Kidney (tissue), 14 donors: ENCODE measurements around the gene MYEOV. TPM values are rescaled to one million over a fixed set of nuclear protein-coding genes. Genes with fewer than 3 reads are reported as not detected.

Experiments
- DNase-seq, 5 donors: peaks; one replicate each; pipeline ENCODE4 v3.0.0-alpha.2; 2013 to 2020
- FAIRE-seq: peaks from 2 replicates; lab custom pipeline; 2012; peaks lifted over from hg19 to GRCh38; lab: Jason Lieb, UNC
- H3K27ac ChIP-seq, 2 donors: one replicate each; pipeline ENCODE4 v1.7.0; 2013; ENCODE audit warnings: low read depth in 2 of 2, low read length in 2 of 2, inconsistent platforms in 1 of 2
- H3K27me3 ChIP-seq: one replicate; pipeline ENCODE4 v1.7.1; 2013; ENCODE audit warnings: low read length, inconsistent platforms; ENCODE audit not compliant: control insufficient read depth, insufficient read depth
- H3K36me3 ChIP-seq, 3 donors: one replicate each; pipeline versions ENCODE4 v1.7.0 to v1.7.1; 2013; ENCODE audit warnings: low read length in 3 of 3, control low read depth in 1 of 3, inconsistent platforms in 1 of 3; ENCODE audit not compliant: insufficient read depth in 3 of 3, control insufficient read depth in 2 of 3
- H3K4me1 ChIP-seq, 3 donors: one replicate each; pipeline versions ENCODE4 v1.7.0 to v1.7.1; 2013; ENCODE audit warnings: low read length in 3 of 3, inconsistent platforms in 1 of 3, low read depth in 1 of 3; ENCODE audit not compliant: control insufficient read depth in 2 of 3, insufficient read depth in 2 of 3
- H3K4me3 ChIP-seq, 3 donors: one replicate each; pipeline versions ENCODE4 v1.7.0 to v1.8.1; 2013; ENCODE audit warnings: low read length in 3 of 3, control low read depth in 1 of 3, inconsistent platforms in 1 of 3
- H3K9ac ChIP-seq, 3 donors: one replicate each; pipeline versions ENCODE4 v1.7.0 to v1.7.1; 2013; ENCODE audit warnings: low read length in 3 of 3, control low read depth in 1 of 3, inconsistent platforms in 1 of 3
- H3K9me3 ChIP-seq, 3 donors: one replicate each; pipeline versions ENCODE4 v1.7.0 to v1.7.1; 2013; ENCODE audit warnings: low read length in 3 of 3, control low read depth in 1 of 3, inconsistent platforms in 1 of 3; ENCODE audit not compliant: control insufficient read depth in 2 of 3, insufficient read depth in 1 of 3
- CTCF ChIP-seq: IDR thresholded peaks from 3 replicates; pipeline ENCODE4 v1.5.1; 2012; ENCODE audit warnings: mild to moderate bottlenecking, moderate library complexity, borderline replicate concordance; ENCODE audit not compliant: insufficient read depth; ENCODE audit errors: extremely low read depth
- intact Hi-C: fragments of 100-400 bp; cut with DNase I; formaldehyde crosslinking; loops from one replicate; pipeline ENCODE4 v1.11.1; 2022
- polyA plus RNA-seq: library from polyadenylated mRNA; stranded (reverse); fragments of 350-450 nt; fragmentation: Illumina TruSeq; extraction: RNeasy Lipid Tissue Mini Kit (QIAGEN cat#74804); gene quantifications from one replicate; pipeline ENCODE4 v1.2.3, GENCODE V29; 2014; ENCODE audit warnings: low read depth, low replicate concordance; ENCODE audit not compliant: insufficient read depth
- total RNA-seq: library from RNA; stranded (reverse); fragmentation: NEBNext Ultra II Directional; extraction: Animal tissue kit (Norgen Biotek cat#: 25700); gene quantifications from one replicate; pipeline ENCODE4 v1.2.1, GENCODE V29; 2021
- donor health status: control.
- donor health status: control.
- donor health status: control.
- donor health status: control.
- donor health status: control.
- donor health status: DM: yes; HTN: yes; CAD: no.
- donor health status: Normal renal cell carcinoma (clear cell type).

Gene MYEOV
- total and polyA plus RNA-seq, 2 donors from 2014 or later, result 2.6 TPM; not detected in 1

- DNase-seq (no peak), FAIRE-seq (no peak)
- intact Hi-C loops, result no loop called here
- Histone ChIP-seq H3K36me3 (no peaks in the 10 kb centered on the region), H3K4me3 (no peak overlapping the region), H3K9me3 (no peaks in the 10 kb centered on the region), H3K27me3 (no peaks in the 10 kb centered on the region), H3K27ac (no peak overlapping the region), H3K9ac (no peak overlapping the region), H3K4me1 (peaks cover 0 to 4% (median 4%) of the 10 kb centered on the region in 3 donors)
- no peak for TF ChIP-seq CTCF
These were observed 15.8 kb downstream of the MYEOV start for GRCh38 chr11:69309631-69310280.

- Histone ChIP-seq H3K9me3 (no peaks in the 10 kb centered on the region), H3K9ac (no peak overlapping the region), H3K4me1 (peaks cover 0 to 4% (median 4%) of the 10 kb centered on the region in 3 donors), H3K36me3 (no peaks in the 10 kb centered on the region), H3K27me3 (no peaks in the 10 kb centered on the region), H3K27ac (no peak overlapping the region), H3K4me3 (no peak overlapping the region)
- intact Hi-C loops, result no loop called here
- no peak for DNase-seq
- no peak for TF ChIP-seq CTCF
- FAIRE-seq, result no peak
These were observed 16.4 kb downstream of the MYEOV start for GRCh38 chr11:69310351-69310750.

GRCh38 chr11:69310934-69311766 lies 17.2 kb downstream of the MYEOV start:
- Histone ChIP-seq H3K9ac (no peak overlapping the region), H3K9me3 (no peaks in the 10 kb centered on the region), H3K36me3 (no peaks in the 10 kb centered on the region), H3K4me1 (peaks cover 0 to 4% (median under 1%) of the 10 kb centered on the region in 3 donors), H3K27ac (no peak overlapping the region), H3K4me3 (no peak overlapping the region), H3K27me3 (no peaks in the 10 kb centered on the region)
- FAIRE-seq (no peak), DNase-seq (no peak)
- no peak for TF ChIP-seq CTCF
- intact Hi-C loops, result no loop called here
